ENCODE data around the gene APLP1.
"Not testable (repeated sequence)": the region's sequence is repeated elsewhere in the genome, so short reads cannot be mapped to it uniquely, and the experiment has no call there.

The APLP1 gene

DNA sequence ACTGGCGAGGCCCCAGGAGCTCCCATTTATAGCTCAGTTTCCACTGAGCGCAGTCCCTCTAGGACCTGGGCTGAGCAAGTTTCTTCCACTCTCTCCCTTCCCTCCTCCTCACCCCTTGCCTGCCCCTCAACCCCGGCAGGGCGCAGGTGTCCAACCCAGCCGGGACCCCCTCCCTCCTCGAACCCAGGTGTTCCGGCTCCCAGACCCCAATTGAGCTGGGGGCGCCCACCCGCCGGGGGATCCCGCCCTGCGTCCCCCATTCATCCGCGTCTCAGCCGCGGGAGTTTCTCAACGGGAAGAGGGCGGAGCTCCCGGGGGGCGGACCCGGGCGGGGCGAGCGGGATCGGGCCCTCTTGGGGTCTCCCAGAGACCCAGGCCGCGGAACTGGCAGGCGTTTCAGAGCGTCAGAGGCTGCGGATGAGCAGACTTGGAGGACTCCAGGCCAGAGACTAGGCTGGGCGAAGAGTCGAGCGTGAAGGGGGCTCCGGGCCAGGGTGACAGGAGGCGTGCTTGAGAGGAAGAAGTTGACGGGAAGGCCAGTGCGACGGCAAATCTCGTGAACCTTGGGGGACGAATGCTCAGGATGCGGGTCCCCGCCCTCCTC, 11.7 kb upstream of the APLP1 start, which contains the start of gene KIRREL2:
KIRREL2 (plus strand) TSS at position 366 of the 604 bp plus-strand sequence; CDS start at position 575, 209 bp downstream.
- peak within 1 kb of the TSS; percentile 78 for H3K4me3 ChIP-seq (ENCODE audit: low read length)
- H3K27ac ChIP-seq (ENCODE audit: low read length) = no peak within 1 kb of the TSS
- peaks cover 87% of the 10 kb centered on the region for H3K27me3 ChIP-seq (ENCODE audit: insufficient read depth, low read length)
- no peaks in the 10 kb centered on the region for H3K9me3 ChIP-seq (ENCODE audit: insufficient read depth, low read depth, low read length)
- H3K4me1 ChIP-seq (ENCODE audit: insufficient read depth, low read length) = no peaks in the 10 kb centered on the region; the same call in 1 of the 2 replicates
- peak within 1 kb of the TSS; percentile 45; the same call in 1 of the 2 replicates for H3K9ac ChIP-seq (ENCODE audit: low read depth, low read length)
- no peaks in the 10 kb centered on the region for H3K36me3 ChIP-seq (ENCODE audit: insufficient read depth, low read depth, low read length)

DNA sequence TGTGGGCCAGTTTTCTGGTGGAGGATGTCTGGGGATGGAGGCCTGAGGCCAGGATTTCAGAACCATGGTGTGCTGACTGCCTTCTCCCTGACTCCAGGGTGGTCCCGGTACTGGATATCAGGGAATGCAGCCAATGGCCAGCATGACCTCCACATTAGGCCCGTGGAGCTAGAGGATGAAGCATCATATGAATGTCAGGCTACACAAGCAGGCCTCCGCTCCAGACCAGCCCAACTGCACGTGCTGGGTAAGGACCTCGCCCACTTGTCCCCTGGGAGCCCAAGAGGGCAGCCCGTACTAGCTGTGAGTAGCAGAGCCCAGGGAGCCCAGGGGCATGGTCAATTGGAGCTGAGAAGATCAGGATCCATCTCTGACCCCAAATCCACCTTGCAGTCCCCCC, 10.1 kb upstream of the APLP1 start:
- no peak overlapping the region for H3K4me3 ChIP-seq (ENCODE audit: low read length)
- no peak overlapping the region for H3K27ac ChIP-seq (ENCODE audit: low read length)
- no peaks in the 10 kb centered on the region; the same call in 1 of the 2 replicates for H3K4me1 ChIP-seq (ENCODE audit: insufficient read depth, low read length)
- no peaks in the 10 kb centered on the region for H3K9me3 ChIP-seq (ENCODE audit: insufficient read depth, low read depth, low read length)
- no peaks in the 10 kb centered on the region for H3K36me3 ChIP-seq (ENCODE audit: insufficient read depth, low read depth, low read length)
- H3K9ac ChIP-seq (ENCODE audit: low read depth, low read length) = no peak overlapping the region
- H3K27me3 ChIP-seq (ENCODE audit: insufficient read depth, low read length) = peaks cover 89% of the 10 kb centered on the region

DNA sequence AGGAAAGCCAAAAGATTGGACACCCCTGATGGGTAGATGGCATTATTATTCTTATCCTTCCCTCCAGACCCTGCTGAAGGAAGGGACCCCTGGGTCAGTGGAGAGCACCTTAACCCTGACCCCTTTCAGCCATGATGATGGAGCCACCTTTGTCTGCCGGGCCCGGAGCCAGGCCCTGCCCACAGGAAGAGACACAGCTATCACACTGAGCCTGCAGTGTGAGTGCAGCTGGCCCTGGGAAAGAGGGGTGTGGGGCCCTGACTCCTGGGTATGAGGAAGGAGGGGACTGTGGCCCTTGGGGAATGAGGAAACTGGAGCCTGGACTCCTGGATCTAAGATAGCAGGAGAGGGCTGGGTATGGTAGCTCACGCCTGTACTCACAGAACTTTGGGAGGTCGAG, 9.0 kb upstream of the APLP1 start:
- Histone ChIP-seq H3K9ac (ENCODE audit: low read depth, low read length) (no peak overlapping the region), H3K9me3 (ENCODE audit: insufficient read depth, low read depth, low read length) (no peaks in the 10 kb centered on the region), H3K4me1 (ENCODE audit: insufficient read depth, low read length) (no peaks in the 10 kb centered on the region; the same call in 1 of the 2 replicates), H3K36me3 (ENCODE audit: insufficient read depth, low read depth, low read length) (no peaks in the 10 kb centered on the region), H3K4me3 (ENCODE audit: low read length) (no peak overlapping the region), H3K27me3 (ENCODE audit: insufficient read depth, low read length) (peaks cover 88% of the 10 kb centered on the region), H3K27ac (ENCODE audit: low read length) (no peak overlapping the region)

DNA sequence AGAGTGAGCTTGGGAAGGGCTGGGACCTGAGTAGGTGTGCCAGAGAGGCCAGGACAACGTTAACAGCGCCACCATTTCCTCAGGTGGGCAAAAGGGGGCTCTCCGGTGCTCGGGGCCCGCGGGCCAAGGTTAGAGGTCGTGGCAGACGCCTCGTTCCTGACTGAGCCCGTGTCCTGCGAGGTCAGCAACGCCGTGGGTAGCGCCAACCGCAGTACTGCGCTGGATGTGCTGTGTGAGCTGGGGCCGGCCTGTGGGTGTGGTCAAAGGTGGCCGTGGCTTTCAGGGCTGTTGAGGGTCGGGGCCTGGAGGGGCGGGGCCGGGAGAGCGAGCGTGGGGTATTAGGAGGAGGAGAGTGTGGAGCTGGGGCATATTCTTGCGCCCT, 7.9 kb upstream of the APLP1 start:
- Histone ChIP-seq H3K27me3 (ENCODE audit: insufficient read depth, low read length) (peaks cover 79% of the 10 kb centered on the region), H3K9ac (ENCODE audit: low read depth, low read length) (no peak overlapping the region), H3K27ac (ENCODE audit: low read length) (no peak overlapping the region), H3K9me3 (ENCODE audit: insufficient read depth, low read depth, low read length) (no peaks in the 10 kb centered on the region), H3K36me3 (ENCODE audit: insufficient read depth, low read depth, low read length) (no peaks in the 10 kb centered on the region), H3K4me3 (ENCODE audit: low read length) (peak overlapping the region; percentile 53), H3K4me1 (ENCODE audit: insufficient read depth, low read length) (no peaks in the 10 kb centered on the region; the same call in 1 of the 2 replicates)

DNA sequence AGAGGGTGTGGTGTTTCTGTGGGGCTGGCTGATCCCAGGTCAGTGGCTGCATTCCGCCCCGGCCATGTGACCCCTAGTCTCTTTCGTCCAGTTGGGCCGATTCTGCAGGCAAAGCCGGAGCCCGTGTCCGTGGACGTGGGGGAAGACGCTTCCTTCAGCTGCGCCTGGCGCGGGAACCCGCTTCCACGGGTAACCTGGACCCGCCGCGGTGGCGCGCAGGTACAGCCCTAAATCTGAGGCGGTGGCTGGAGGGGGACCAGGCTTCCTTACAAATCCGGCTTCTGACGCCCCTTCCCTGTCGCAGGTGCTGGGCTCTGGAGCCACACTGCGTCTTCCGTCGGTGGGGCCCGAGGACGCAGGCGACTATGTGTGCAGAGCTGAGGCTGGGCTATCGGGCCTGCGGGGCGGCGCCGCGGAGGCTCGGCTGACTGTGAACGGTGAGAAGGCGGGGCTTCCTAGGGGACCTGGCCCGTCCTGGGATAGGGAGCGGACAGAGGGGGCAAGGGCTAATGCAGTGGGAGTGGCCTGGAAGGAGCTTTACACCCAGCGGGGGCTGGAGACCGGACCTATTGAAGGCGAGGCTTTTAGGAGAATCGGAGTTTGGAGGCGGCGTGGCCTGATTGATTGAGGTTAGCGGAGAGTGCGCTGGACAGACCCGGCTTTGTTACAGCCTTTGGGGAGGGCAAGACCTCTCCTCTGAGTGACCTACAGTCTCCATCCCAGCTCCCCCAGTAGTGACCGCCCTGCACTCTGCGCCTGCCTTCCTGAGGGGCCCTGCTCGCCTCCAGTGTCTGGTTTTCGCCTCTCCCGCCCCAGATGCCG, 7.3 kb upstream of the APLP1 start:
- Histone ChIP-seq H3K9ac (ENCODE audit: low read depth, low read length) (no peak overlapping the region; the same call in 1 of the 2 replicates), H3K36me3 (ENCODE audit: insufficient read depth, low read depth, low read length) (no peaks in the 10 kb centered on the region), H3K27ac (ENCODE audit: low read length) (no peak overlapping the region), H3K4me3 (ENCODE audit: low read length) (peak overlapping the region; percentile 53), H3K9me3 (ENCODE audit: insufficient read depth, low read depth, low read length) (no peaks in the 10 kb centered on the region), H3K27me3 (ENCODE audit: insufficient read depth, low read length) (peaks cover 79% of the 10 kb centered on the region), H3K4me1 (ENCODE audit: insufficient read depth, low read length) (no peaks in the 10 kb centered on the region)

DNA sequence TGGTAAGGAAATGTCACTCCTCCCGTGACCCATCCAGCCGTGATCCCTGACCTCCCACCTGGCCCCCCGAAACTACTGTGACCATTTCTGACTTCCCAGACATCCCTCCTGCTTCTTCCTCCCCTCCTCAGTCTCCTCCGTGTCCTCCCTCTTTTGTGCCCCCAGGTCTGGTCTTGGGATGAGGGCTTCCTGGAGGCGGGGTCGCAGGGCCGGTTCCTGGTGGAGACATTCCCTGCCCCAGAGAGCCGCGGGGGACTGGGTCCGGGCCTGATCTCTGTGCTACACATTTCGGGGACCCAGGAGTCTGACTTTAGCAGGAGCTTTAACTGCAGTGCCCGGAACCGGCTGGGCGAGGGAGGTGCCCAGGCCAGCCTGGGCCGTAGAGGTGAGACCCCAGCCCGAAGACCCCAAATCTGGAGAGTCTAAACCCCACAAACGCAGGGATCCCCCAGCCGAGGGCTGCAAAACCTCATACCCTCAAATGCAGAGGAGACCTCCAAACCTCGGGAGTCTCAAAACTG, 6.7 kb upstream of the APLP1 start:
- Histone ChIP-seq H3K4me1 (ENCODE audit: insufficient read depth, low read length) (no peaks in the 10 kb centered on the region), H3K27ac (ENCODE audit: low read length) (no peak overlapping the region), H3K9me3 (ENCODE audit: insufficient read depth, low read depth, low read length) (no peaks in the 10 kb centered on the region), H3K27me3 (ENCODE audit: insufficient read depth, low read length) (peaks cover 72% of the 10 kb centered on the region), H3K36me3 (ENCODE audit: insufficient read depth, low read depth, low read length) (no peaks in the 10 kb centered on the region), H3K4me3 (ENCODE audit: low read length) (peak overlapping the region; percentile 53), H3K9ac (ENCODE audit: low read depth, low read length) (no peak overlapping the region; the same call in 1 of the 2 replicates)

DNA sequence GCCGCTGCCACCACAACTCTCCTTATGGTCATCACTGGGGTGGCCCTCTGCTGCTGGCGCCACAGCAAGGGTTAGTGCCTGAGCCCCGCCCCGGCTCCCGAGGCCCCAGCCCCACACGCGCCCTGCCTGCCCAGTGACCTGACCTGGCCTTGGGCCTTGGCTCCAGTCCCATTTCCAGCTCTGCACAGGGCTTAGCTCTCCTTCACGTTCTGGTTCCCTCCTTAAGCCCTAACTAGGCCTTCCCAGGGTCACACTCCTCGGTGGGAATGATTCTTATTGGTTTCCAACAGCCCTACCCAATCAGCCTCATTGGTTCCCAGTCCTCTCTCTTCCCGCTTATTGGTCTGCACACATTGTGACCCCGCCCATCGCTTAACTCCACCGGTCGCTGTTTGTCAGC, 5.8 kb upstream of the APLP1 start:
- Histone ChIP-seq H3K4me1 (ENCODE audit: insufficient read depth, low read length) (no peaks in the 10 kb centered on the region), H3K36me3 (ENCODE audit: insufficient read depth, low read depth, low read length) (no peaks in the 10 kb centered on the region), H3K27ac (ENCODE audit: low read length) (no peak overlapping the region), H3K4me3 (ENCODE audit: low read length) (no peak overlapping the region), H3K9me3 (ENCODE audit: insufficient read depth, low read depth, low read length) (no peaks in the 10 kb centered on the region), H3K27me3 (ENCODE audit: insufficient read depth, low read length) (peaks cover 70% of the 10 kb centered on the region), H3K9ac (ENCODE audit: low read depth, low read length) (no peak overlapping the region)

DNA sequence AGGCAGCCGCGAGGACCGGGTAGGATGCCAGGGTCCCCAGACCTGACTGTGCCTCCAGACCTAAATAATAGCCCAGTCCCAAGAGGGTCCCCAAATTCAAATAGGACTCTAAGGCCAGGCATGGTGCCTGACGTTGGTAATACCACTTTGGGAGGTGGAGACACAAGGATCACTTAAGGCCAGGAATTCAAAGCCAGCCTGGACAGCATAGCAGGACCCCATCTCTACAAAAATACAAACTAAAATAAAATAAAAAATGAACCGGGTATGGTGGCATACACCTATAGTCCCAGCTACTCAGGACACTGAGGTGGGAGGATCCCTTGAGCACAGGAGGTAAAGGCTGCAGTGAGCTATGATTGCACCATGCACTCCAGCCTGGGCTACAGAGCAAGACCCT, 5.4 kb upstream of the APLP1 start:
- Histone ChIP-seq H3K9ac (ENCODE audit: low read depth, low read length) (no peak overlapping the region), H3K27ac (ENCODE audit: low read length) (no peak overlapping the region), H3K9me3 (ENCODE audit: insufficient read depth, low read depth, low read length) (no peaks in the 10 kb centered on the region), H3K27me3 (ENCODE audit: insufficient read depth, low read length) (peaks cover 70% of the 10 kb centered on the region), H3K4me1 (ENCODE audit: insufficient read depth, low read length) (no peaks in the 10 kb centered on the region), H3K36me3 (ENCODE audit: insufficient read depth, low read depth, low read length) (no peaks in the 10 kb centered on the region), H3K4me3 (ENCODE audit: low read length) (no peak overlapping the region)

DNA sequence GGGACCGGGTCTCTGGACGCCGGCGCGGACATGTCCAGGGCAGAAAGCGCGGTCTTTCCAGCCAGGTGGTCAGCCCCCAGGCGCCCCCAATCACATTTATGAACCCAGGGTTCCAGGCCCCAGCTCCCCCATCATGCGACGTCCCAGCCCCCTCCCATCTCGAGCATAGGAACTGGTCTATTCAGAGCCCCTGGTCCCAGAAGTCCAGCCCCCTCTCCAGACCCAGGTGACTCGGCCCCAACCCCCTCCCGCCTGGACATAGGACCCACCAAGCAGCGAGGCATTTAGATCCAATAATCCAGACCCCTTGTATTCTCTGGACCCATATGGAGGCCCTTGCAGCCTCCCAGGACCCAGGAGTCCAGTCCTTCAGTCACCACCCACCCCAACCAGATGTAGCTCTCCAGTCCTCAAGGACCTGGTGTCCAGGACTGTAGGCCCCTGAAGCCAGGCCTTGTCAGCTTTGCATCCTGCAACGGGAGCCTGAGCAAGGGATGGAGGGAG, 501 bp downstream of the APLP1 start:
- no peak overlapping the region for H3K27ac ChIP-seq (ENCODE audit: low read length)
- H3K9me3 ChIP-seq (ENCODE audit: insufficient read depth, low read depth, low read length) = no peaks in the 10 kb centered on the region

DNA sequence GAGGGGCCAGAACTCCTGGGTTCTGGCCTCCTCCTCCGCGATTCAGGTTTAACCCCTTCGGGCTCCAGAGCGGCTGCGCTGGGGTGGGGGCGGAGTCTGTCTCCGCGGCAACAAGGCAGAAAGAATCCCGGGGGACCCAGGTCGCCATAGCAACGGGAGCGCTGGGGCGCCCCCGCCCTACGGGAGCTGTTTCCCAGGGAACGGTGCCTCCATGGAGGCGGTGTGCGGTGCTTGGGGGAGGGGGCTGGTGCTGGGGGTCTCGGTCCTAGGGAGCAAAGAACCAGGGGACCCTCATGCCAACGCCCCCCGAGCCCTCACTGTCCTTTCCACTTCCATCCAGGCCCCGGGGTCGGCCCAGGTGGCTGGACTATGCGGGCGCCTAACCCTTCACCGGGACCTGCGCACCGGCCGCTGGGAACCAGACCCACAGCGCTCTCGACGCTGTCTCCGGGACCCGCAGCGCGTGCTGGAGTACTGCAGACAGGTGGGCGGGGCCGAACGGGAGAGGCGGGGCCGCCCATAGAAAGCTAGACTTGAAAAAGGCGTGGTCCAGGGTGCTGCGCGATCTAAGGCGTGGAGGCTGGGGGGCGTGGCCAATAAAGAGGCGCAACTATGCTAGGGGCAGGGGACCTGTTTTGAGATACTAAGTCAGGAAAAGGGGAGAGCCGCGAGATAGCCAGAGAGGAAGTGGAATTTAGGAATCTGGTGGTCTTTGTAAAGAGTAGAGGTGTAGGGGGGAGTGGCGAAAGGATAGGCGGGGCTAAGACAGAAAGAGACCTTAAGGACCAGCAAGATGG, 1.2 kb downstream of the APLP1 start:
- Histone ChIP-seq H3K36me3 (ENCODE audit: insufficient read depth, low read depth, low read length) (no peaks in the 10 kb centered on the region), H3K27me3 (ENCODE audit: insufficient read depth, low read length) (peaks cover 28% of the 10 kb centered on the region), H3K27ac (ENCODE audit: low read length) (no peak overlapping the region), H3K9me3 (ENCODE audit: insufficient read depth, low read depth, low read length) (no peaks in the 10 kb centered on the region), H3K9ac (ENCODE audit: low read depth, low read length) (no peak overlapping the region; the same call in 1 of the 2 replicates), H3K4me1 (ENCODE audit: insufficient read depth, low read length) (no peaks in the 10 kb centered on the region; the same call in 1 of the 2 replicates), H3K4me3 (ENCODE audit: low read length) (peak overlapping the region; percentile 75)

More for the DNA sequence above, 501 bp downstream of the APLP1 start:
- peaks cover 28% of the 10 kb centered on the region for H3K27me3 ChIP-seq (ENCODE audit: insufficient read depth, low read length)
- no peaks in the 10 kb centered on the region; the same call in 1 of the 2 replicates for H3K4me1 ChIP-seq (ENCODE audit: insufficient read depth, low read length)
- H3K9ac ChIP-seq (ENCODE audit: low read depth, low read length) = peak overlapping the region; percentile 5; the same call in 1 of the 2 replicates
- H3K4me3 ChIP-seq (ENCODE audit: low read length) = peak overlapping the region; percentile 75
- H3K36me3 ChIP-seq (ENCODE audit: insufficient read depth, low read depth, low read length) = no peaks in the 10 kb centered on the region

DNA sequence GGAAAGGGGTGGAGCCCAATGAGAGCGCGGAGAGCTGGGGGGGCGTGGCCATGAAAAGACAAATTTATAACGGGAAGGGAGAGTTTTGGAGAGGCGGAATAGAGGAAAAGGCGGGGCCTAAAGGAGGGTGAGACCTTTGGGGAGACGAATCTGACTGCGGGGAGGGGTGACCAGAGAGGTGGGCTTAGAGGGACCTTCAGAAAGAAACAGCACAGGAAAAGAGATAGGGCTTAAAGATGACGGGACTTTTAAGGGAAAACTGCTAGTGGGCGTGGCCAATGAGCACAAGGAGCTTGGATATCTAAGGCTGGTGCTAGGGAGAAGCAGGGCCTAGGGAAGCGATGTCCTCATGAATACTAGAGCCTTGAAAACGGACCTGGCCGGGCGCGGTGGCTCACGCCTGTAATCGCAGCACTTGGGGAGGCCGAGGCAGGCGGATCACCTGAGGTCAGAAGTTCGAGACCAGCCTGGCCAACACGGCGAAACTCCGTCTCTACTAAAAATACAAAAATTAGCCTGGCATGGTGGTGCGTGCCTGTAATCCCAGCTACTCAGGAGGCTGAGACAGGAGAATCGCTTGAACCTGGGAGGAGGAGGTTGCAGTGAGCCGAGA, 1.9 kb downstream of the APLP1 start:
- not testable (repeated sequence) for H3K9ac ChIP-seq (ENCODE audit: low read depth, low read length); H3K4me1 ChIP-seq (ENCODE audit: insufficient read depth, low read length); H3K36me3 ChIP-seq (ENCODE audit: insufficient read depth, low read depth, low read length); H3K27ac ChIP-seq (ENCODE audit: low read length); H3K9me3 ChIP-seq (ENCODE audit: insufficient read depth, low read depth, low read length)
- H3K4me3 ChIP-seq (ENCODE audit: low read length) = peak overlapping the region; percentile 75; the same call in 1 of the 2 replicates
- H3K27me3 ChIP-seq (ENCODE audit: insufficient read depth, low read length) = peaks cover 28% of the 10 kb centered on the region

Data from iPS-20b (cell line).